Psoas muscle (tissue), 8 donors: ENCODE results near the gene SLC18A2. TPM values are rescaled to one million over a fixed set of nuclear protein-coding genes. Genes with fewer than 3 reads are reported as not detected.

Experiments
- ATAC-seq, 4 donors: fragments of 200-7000 bp; cut with Tn5 transposase; one replicate each; pipeline ENCODE4 v1.9.1; 2020; ENCODE audit warnings: moderate library complexity in 3 of 4, mild to moderate bottlenecking in 2 of 4
- DNase-seq, 2 donors: peaks; one replicate each; pipeline ENCODE4 v3.0.0-alpha.2; 2020
- H3K27ac ChIP-seq: fragments of 200-600 bp; one replicate; pipeline ENCODE4 v1.8.0; 2022
- H3K27me3 ChIP-seq, 3 donors: fragments of 200-600 bp in 1 of 3; one replicate each; pipeline versions ENCODE4 v1.6.1 to v1.8.0; 2013 to 2022; ENCODE audit warnings: low read length in 2 of 3, mild to moderate bottlenecking in 2 of 3, moderate library complexity in 1 of 3; ENCODE audit not compliant: insufficient read depth in 3 of 3
- H3K36me3 ChIP-seq, 2 donors: fragments of 200-600 bp in 1 of 2; one replicate each; pipeline versions ENCODE4 v1.6.1 to v1.8.0; 2013 to 2022; ENCODE audit warnings: low read depth in 1 of 2, mild to moderate bottlenecking in 1 of 2, moderate library complexity in 1 of 2; ENCODE audit not compliant: insufficient read depth in 1 of 2
- H3K4me1 ChIP-seq: fragments of 200-600 bp; one replicate; pipeline ENCODE4 v1.8.0; 2022
- H3K4me3 ChIP-seq: fragments of 200-600 bp; one replicate; pipeline ENCODE4 v1.8.0; 2022; ENCODE audit warnings: mild to moderate bottlenecking
- H3K9me3 ChIP-seq: fragments of 200-600 bp; one replicate; pipeline ENCODE4 v1.8.0; 2022
- WGBS, 3 donors: extraction: QIAGEN DNeasy Blood & Tissue Kit; methylation state at CpG; one replicate each; pipeline versions ENCODE4 v1.1.6 to v1.1.7; 2013; 5-methylcytosine and 5-hydroxymethylcytosine counted together
- intact Hi-C, 2 donors: fragments of 100-400 bp; cut with DNase I; formaldehyde crosslinking; loops; one replicate each; pipeline versions ENCODE4 v1.11.0 to v1.14.2; 2022
- polyA plus RNA-seq, 3 donors: library from polyadenylated mRNA; stranded (reverse); fragments of 200-250 nt; gene quantifications; one replicate each; pipeline ENCODE4 v1.2.3, GENCODE V29; 2013
- total RNA-seq, 4 donors: library from RNA; stranded (reverse); fragmentation: NEBNext Ultra II Directional in 2 of 4; extraction: Animal tissue kit (Norgen Biotek cat#: 25700) in 2 of 4; gene quantifications; one replicate each; pipeline versions ENCODE4 v1.2.1 to v1.2.4, GENCODE V29; 2021 to 2023
- TF ChIP-seq, protein P1 (sequence below): fragments of 200-600 bp; IDR thresholded peaks from one replicate; pipeline ENCODE4 v1.8.0; 2022; ENCODE audit warnings: antibody characterized with exemption
- donor health status: healthy with polysubstance abuse.
- donor health status: DM: no; HTN: no; CAD: no; lungs with moderate emphysema.
- donor health status: Bipolar disorder and iron deficiency.
- donor health status: healthy.
- donor health status: DM: yes; HTN: yes; CAD: no.
- donor health status: DM: no; HTN: no; CAD: no.
- donor health status: DM: no; HTN: no; CAD: no.
- donor health status: DM: yes; HTN: yes; CAD: no.

SLC18A2 gene
- total and polyA plus RNA-seq, 7 donors = 0.01 to 0.27 (median 0.10) TPM

GRCh38 chr10:117254338-117254737 lies 13.4 kb downstream of the SLC18A2 start:
- ATAC-seq (no peak), DNase-seq (no peak)
- H3K36me3 ChIP-seq = no peaks in the 10 kb centered on the region
- peaks cover 0 to 16% (median 2%) of the 10 kb centered on the region in 3 donors for H3K27me3 ChIP-seq
- intact Hi-C loops = no loop called here
- H3K4me1 ChIP-seq = no peaks in the 10 kb centered on the region
- TF ChIP-seq, protein P1, sequence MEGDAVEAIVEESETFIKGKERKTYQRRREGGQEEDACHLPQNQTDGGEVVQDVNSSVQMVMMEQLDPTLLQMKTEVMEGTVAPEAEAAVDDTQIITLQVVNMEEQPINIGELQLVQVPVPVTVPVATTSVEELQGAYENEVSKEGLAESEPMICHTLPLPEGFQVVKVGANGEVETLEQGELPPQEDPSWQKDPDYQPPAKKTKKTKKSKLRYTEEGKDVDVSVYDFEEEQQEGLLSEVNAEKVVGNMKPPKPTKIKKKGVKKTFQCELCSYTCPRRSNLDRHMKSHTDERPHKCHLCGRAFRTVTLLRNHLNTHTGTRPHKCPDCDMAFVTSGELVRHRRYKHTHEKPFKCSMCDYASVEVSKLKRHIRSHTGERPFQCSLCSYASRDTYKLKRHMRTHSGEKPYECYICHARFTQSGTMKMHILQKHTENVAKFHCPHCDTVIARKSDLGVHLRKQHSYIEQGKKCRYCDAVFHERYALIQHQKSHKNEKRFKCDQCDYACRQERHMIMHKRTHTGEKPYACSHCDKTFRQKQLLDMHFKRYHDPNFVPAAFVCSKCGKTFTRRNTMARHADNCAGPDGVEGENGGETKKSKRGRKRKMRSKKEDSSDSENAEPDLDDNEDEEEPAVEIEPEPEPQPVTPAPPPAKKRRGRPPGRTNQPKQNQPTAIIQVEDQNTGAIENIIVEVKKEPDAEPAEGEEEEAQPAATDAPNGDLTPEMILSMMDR = no peak
- 61 to 70% (median 69%) methylated on average over 9 of the region's 9 CpGs for WGBS, 3 donors
- no peaks in the 10 kb centered on the region for H3K9me3 ChIP-seq
- H3K4me3 ChIP-seq = no peak overlapping the region
- H3K27ac ChIP-seq = no peak overlapping the region

- TF ChIP-seq, protein P1 = no peak
- no peak overlapping the region for H3K27ac ChIP-seq
- intact Hi-C loops = no loop called here
- H3K27me3 ChIP-seq = peaks cover 0 to 17% (median 2%) of the 10 kb centered on the region in 3 donors
- DNase-seq (no peak), ATAC-seq (no peak)
- H3K36me3 ChIP-seq = no peaks in the 10 kb centered on the region
- H3K4me1 ChIP-seq = no peaks in the 10 kb centered on the region
- no peaks in the 10 kb centered on the region for H3K9me3 ChIP-seq
- H3K4me3 ChIP-seq = no peak overlapping the region
- 72 to 74% (median 73%) methylated on average over 26 of the region's 26 CpGs for WGBS, 3 donors
Measured at GRCh38 chr10:117254774-117255735, 14.1 kb downstream of the SLC18A2 start.

DNA sequence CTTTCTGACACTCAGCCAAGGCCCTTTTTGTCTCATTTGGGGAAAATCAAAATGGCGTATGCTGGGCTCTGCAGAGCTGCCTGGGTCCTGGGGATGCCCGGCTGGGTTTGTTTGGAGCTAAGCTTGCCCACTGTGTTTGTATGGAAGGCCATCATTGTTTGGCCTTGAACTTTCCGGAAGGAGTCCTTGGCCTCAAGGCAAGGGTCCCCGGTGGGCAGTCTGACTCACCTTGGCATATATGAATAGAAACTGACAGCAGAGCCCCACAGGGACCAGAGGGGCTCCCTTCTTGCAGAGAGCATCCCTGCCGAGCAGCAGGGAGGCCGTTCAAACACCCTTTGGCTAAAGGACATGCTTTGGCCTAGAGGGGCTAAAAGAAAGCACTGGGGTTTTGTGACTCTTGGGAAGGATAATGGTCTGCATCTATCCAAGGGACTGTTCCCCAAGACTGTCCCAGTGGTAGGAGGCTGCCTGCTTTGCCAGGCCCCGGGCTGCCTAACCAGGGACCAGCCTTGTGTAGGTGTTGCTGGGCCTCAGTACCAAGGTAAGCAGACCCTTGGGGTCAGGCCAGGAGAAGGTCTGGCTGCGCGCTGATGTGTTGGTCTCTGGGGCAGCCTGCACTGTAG lies 15.0 kb downstream of the SLC18A2 start:
- Histone ChIP-seq H3K9me3 (no peaks in the 10 kb centered on the region), H3K36me3 (no peaks in the 10 kb centered on the region), H3K27me3 (peaks cover 0 to 25% (median 2%) of the 10 kb centered on the region in 3 donors), H3K27ac (no peak overlapping the region), H3K4me3 (no peak overlapping the region), H3K4me1 (no peaks in the 10 kb centered on the region)
- intact Hi-C loops = no loop called here
- no peak for DNase-seq
- ATAC-seq = no peak
- 88 to 96% (median 89%) methylated on average over 9 of the region's 9 CpGs for WGBS, 3 donors
- TF ChIP-seq, protein P1 = no peak

DNA sequence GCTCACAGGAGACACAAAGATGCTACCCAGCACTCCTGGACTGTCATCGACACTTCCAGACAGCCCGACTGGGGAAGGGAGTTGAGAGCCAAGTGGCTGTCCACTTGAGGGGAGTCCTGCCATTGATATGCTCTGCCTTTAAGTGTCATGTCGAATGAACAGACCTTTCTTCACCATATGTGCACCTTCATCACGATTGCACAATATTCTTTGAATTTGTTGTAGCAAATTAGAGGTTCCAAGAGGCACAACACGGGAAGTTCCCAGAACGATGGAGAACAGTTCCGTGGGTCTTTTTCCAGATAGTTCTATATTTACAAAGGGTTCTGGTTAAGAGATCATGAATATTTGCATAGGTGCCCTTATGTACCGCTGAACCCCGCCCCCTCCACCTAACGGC lies 16.0 kb downstream of the SLC18A2 start:
- intact Hi-C loops = no loop called here
- ATAC-seq = no peak
- Histone ChIP-seq H3K36me3 (no peaks in the 10 kb centered on the region), H3K4me3 (no peak overlapping the region), H3K27ac (no peak overlapping the region), H3K27me3 (peaks cover 0 to 32% (median 2%) of the 10 kb centered on the region in 3 donors), H3K9me3 (no peaks in the 10 kb centered on the region), H3K4me1 (no peaks in the 10 kb centered on the region)
- 78 to 84% (median 79%) methylated on average over 10 of the region's 10 CpGs for WGBS, 3 donors
- DNase-seq = no peak
- TF ChIP-seq, protein P1 = no peak
